Ishikawa (cell line): ENCODE measurements around the gene RASL12.

Source experiments
- EP300 ChIP-seq: IDR thresholded peaks from 2 replicates; pipeline ENCODE4 v1.6.1; 2012; ENCODE audit warnings: borderline replicate concordance
- TAF1 ChIP-seq: IDR thresholded peaks from 2 replicates; pipeline ENCODE4 v1.6.1; 2012; ENCODE audit warnings: low read depth, mild to moderate bottlenecking

GRCh38 chr15:65089206-65089824 is 21.5 kb upstream of the RASL12 start:
- TF ChIP-seq TAF1 (no peak), EP300 (no peak)
